ENCODE measurements around the gene NPC1. TPM values are rescaled to one million over a fixed set of nuclear protein-coding genes. Genes with fewer than 3 reads are reported as not detected.

Gene NPC1
- total RNA-seq, 4 donors from 2014 or later: 10.0 to 58.9 (median 41.1) TPM

DNA sequence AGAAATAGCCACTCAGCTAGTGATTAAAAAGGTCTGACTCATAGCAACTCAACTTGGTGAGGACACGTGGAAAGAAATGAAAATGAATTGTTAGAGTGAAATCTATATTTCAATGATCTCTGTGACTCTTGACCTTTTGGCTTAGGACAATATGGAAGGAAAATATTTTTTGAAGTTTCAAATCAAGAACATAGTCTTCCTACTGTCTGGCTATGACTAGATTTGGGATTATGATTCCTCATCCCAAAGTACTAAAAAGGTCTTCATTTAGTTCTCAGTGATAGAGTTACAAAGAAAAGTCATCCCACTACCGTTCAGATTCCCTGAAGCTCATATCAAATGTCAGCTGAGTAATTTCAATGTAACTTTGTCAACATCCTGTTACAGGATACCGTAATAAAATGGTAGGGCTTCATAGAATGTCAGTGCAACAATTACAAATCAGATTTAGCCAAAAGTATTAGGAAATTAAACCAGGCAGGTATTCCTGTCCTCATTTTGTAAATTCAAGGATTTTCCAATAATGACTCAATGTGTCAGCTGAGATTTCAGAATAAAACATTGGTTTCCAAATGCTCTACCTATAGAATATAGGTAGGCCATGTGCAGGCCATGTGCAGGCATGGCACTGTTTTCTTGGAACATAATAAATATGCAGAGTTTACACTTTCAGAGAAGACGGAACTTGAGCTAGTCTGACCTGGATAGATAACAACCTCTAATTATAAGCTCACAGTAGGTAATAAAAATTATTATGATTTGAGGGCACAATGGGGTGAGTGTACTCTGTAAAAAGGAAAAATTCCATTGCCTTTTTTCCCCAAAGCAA is 40.4 kb upstream of the NPC1 start:
- Histone ChIP-seq H3K27me3 (no peaks in the 10 kb centered on the region), H3K4me3 (no peak overlapping the region), H3K27ac (peak overlapping the region; percentile 13 to 32), H3K9me3 (no peaks in the 10 kb centered on the region), H3K4me1 (no peaks in the 10 kb centered on the region), H3K36me3 (no peaks in the 10 kb centered on the region)
- no peak for DNase-seq
- TF ChIP-seq POLR2A (IDR thresholded peaks at IDR 0.05): no peak
- TF ChIP-seq, protein P1, sequence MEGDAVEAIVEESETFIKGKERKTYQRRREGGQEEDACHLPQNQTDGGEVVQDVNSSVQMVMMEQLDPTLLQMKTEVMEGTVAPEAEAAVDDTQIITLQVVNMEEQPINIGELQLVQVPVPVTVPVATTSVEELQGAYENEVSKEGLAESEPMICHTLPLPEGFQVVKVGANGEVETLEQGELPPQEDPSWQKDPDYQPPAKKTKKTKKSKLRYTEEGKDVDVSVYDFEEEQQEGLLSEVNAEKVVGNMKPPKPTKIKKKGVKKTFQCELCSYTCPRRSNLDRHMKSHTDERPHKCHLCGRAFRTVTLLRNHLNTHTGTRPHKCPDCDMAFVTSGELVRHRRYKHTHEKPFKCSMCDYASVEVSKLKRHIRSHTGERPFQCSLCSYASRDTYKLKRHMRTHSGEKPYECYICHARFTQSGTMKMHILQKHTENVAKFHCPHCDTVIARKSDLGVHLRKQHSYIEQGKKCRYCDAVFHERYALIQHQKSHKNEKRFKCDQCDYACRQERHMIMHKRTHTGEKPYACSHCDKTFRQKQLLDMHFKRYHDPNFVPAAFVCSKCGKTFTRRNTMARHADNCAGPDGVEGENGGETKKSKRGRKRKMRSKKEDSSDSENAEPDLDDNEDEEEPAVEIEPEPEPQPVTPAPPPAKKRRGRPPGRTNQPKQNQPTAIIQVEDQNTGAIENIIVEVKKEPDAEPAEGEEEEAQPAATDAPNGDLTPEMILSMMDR (IDR thresholded peaks at IDR 0.05): no peak
- intact Hi-C loops (cut with DNase I; ENCODE audit: low total_unique reads): loop anchor here (10.0 kb wide), 1 partner anchor 188 kb away; no protein-coding TSS in a partner anchor

DNA sequence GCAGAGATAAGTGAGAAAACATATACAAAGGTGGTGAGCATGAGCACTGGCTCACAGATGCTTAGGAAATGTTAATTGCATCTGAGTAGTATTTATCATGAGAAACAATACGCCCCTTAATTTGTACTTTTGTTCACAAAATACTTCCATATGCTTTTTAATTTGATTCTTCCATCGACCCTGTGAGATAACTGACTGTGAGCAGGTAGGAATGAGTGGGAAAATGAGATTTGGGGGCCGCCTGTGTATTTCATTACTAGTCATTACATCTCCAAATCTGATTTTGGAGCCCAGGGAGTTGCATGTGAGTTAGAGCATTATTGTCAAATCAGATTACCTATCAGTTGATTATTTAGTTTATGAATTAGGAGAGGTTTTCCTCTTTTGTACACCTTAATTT is 36.7 kb upstream of the NPC1 start:
- Histone ChIP-seq H3K4me3 (no peak overlapping the region), H3K27me3 (no peaks in the 10 kb centered on the region), H3K36me3 (no peaks in the 10 kb centered on the region), H3K4me1 (peaks cover 0 to 7% of the 10 kb centered on the region in 2 donors), H3K9me3 (no peaks in the 10 kb centered on the region), H3K27ac (no peak overlapping the region)
- intact Hi-C loops (cut with DNase I; ENCODE audit: low total_unique reads): loop anchor here (10.0 kb wide), 1 partner anchor 192 kb away; no protein-coding TSS in a partner anchor
- TF ChIP-seq, protein P1 (IDR thresholded peaks at IDR 0.05): no peak
- TF ChIP-seq POLR2A (IDR thresholded peaks at IDR 0.05): no peak
- no peak for DNase-seq

DNA sequence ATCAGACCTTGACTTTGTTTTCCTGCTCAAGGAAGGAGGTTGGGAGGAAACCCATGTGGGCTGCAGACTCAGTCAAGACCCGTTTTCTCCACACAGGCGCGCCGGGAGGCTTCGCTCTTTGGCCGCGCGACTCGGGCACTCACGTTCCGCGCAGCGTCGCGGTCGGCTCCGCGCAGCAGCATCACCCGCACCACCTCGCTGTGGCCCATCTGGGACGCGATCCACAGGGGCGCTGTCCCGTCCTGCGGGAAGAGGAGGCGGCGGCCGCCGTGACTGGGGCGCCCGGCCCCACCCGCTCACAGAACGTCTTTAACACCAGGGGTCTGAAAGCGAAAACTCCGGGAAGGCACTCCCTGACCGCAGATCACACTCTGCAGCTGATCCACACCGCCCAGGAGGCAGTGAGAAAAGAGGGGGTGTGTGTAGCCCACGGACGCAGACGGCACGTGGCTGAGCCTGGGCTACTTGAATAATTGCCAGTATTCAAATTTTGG is 33.1 kb upstream of the NPC1 start:
- Histone ChIP-seq H3K4me1 (peaks cover 0 to 7% of the 10 kb centered on the region in 2 donors), H3K9me3 (no peaks in the 10 kb centered on the region), H3K36me3 (no peaks in the 10 kb centered on the region), H3K27me3 (no peaks in the 10 kb centered on the region), H3K27ac (peak overlapping the region; percentile 78 to 91), H3K4me3 (peak overlapping the region; percentile 34 to 42)
- DNase-seq: peak; percentile 34 to 56
- intact Hi-C loops (cut with DNase I; ENCODE audit: low total_unique reads): no loop called here
- TF ChIP-seq POLR2A (IDR thresholded peaks at IDR 0.05): no peak
- TF ChIP-seq, protein P1 (IDR thresholded peaks at IDR 0.05): peak in 2 of 4 experiments; percentile 21 to 26

DNA sequence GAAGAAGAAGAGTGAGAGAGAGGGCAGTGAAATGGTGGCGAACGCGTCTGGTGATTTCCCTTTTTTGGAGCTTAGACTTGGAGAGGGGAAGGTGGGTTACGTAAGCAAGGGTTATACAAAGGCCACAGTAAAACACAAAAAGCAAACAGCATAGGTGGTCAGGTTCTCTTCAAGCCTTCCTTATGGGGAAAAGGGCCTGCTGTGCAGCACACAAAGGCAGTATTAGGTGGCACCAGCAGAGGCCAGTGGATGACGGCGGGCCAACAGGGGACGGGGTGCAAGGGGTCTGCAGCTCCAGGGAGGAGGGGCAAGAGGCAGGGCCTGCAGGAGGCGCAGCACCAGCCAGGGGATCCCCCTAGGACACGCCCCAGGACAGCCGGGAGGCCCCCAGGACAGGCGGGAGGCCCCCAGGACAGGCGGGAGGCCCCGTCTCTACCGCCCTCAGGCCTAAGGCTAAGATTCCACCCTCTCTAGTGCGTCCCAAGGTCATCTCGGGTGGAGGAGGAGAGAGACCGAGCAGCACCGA is 32.6 kb upstream of the NPC1 start:
- Histone ChIP-seq H3K27ac (peak overlapping the region; percentile 78 to 91), H3K36me3 (no peaks in the 10 kb centered on the region), H3K9me3 (no peaks in the 10 kb centered on the region), H3K4me3 (peak overlapping the region; percentile 34 to 42), H3K4me1 (peaks cover 0 to 7% of the 10 kb centered on the region in 2 donors), H3K27me3 (no peaks in the 10 kb centered on the region)
- TF ChIP-seq POLR2A (IDR thresholded peaks at IDR 0.05): no peak
- TF ChIP-seq, protein P1 (IDR thresholded peaks at IDR 0.05): peak in 3 of 4 experiments; percentile 1 to 29 (median 23)
- intact Hi-C loops (cut with DNase I; ENCODE audit: low total_unique reads): no loop called here
- DNase-seq: peak in 1 of 2 donors; percentile 65

Data from uterus (tissue), 4 donors.